Ovary (tissue), 9 donors: Measurements from ENCODE around the gene TFPI2. TPM values are rescaled to one million over a fixed set of nuclear protein-coding genes. Genes with fewer than 3 reads are reported as not detected.

Experiments
- DNase-seq, 5 donors: peaks; one replicate each; pipeline ENCODE4 v3.0.0-alpha.2; 2019 to 2020
- H3K27ac ChIP-seq, 2 donors: fragments of 200-600 bp; one replicate each; pipeline versions ENCODE4 v1.5.1 to v1.8.0; 2019 to 2022
- H3K27me3 ChIP-seq: fragments of 200-600 bp; one replicate; pipeline ENCODE4 v1.8.0; 2022
- H3K36me3 ChIP-seq: fragments of 200-600 bp; sonication (generic); one replicate; pipeline ENCODE4 v1.5.1; 2019
- H3K4me1 ChIP-seq: one replicate; pipeline ENCODE4 v1.8.1; 2013; ENCODE audit warnings: mild to moderate bottlenecking, moderate library complexity; ENCODE audit not compliant: insufficient read depth
- H3K4me3 ChIP-seq: fragments of 200-600 bp; sonication (generic); one replicate; pipeline ENCODE4 v1.5.1; 2017
- H3K9me3 ChIP-seq, 2 donors: fragments of 200-600 bp in 1 of 2; sonication (generic) in 1 of 2; one replicate each; pipeline versions ENCODE4 v1.5.1 to v1.8.1; 2013 to 2019; ENCODE audit warnings: mild to moderate bottlenecking in 1 of 2, moderate library complexity in 1 of 2
- CTCF ChIP-seq, 3 donors: fragments of 450-650 bp in 2 of 3; fragments of 200-600 bp in 1 of 3; IDR thresholded peaks; one replicate each; pipeline versions ENCODE4 v1.5.1 to v1.8.0; 2016 to 2022; ENCODE audit warnings: antibody characterized with exemption in 3 of 3, mild to moderate bottlenecking in 1 of 3
- EP300 ChIP-seq: sonication (generic); formaldehyde crosslinking; IDR thresholded peaks from one replicate; pipeline ENCODE4 v1.6.1; 2017; ENCODE audit warnings: antibody characterized with exemption
- POLR2A ChIP-seq: fragments of 450-650 bp; IDR thresholded peaks from one replicate; pipeline ENCODE4 v1.6.1; 2017; ENCODE audit warnings: antibody characterized with exemption, mild to moderate bottlenecking, moderate library complexity
- WGBS, 3 donors: extraction: QIAGEN DNeasy Blood & Tissue Kit in 1 of 3; methylation state at CpG; one replicate each; pipeline versions ENCODE4 v1.1.5 to v1.1.7; 2013 to 2017; 5-methylcytosine and 5-hydroxymethylcytosine counted together
- intact Hi-C, 4 donors: fragments of 100-400 bp; cut with DNase I; formaldehyde crosslinking; loops; one replicate each; pipeline versions ENCODE4 v1.11.0 to v1.15.1; 2022 to 2023
- polyA plus RNA-seq, 2 donors: library from polyadenylated mRNA; stranded (reverse); fragments of 200-250 nt in 1 of 2; fragments of 350-450 nt in 1 of 2; fragmentation: Illumina TruSeq in 1 of 2; extraction: RNeasy Lipid Tissue Mini Kit (QIAGEN cat#74804) in 1 of 2; gene quantifications; one replicate each; pipeline ENCODE4 v1.2.3, GENCODE V29; 2013 to 2014
- total RNA-seq, 7 donors: library from RNA; depleted of rRNA in 2 of 7; stranded (reverse); fragments of >200 nt in 2 of 7; fragmentation: NEBNext Ultra II Directional in 3 of 7; extraction: Animal tissue kit (Norgen Biotek cat#: 25700) in 3 of 7; gene quantifications; one replicate each; pipeline versions ENCODE4 v1.1.0 to v1.2.4, GENCODE V29; 2016 to 2023
- donor health status: DM: no; HTN: no; CAD: no; lungs with moderate emphysema.
- donor health status: DM: no; HTN: no; CAD: no.
- donor health status: Bipolar disorder and iron deficiency.
- donor health status: DM: yes; HTN: yes; CAD: no.
- donor health status: DM: no; HTN: no; CAD: no.
- donor health status: DM: yes; HTN: yes; CAD: no.

TFPI2 gene
- total and polyA plus RNA-seq, 9 donors: 22.9 to 126 (median 45.0) TPM

GRCh38 chr7:93860261-93860660, 30.3 kb downstream of the TFPI2 start:
- no peaks in the 10 kb centered on the region for H3K27me3 ChIP-seq
- no peaks in the 10 kb centered on the region for H3K9me3 ChIP-seq
- no peak for DNase-seq
- TF ChIP-seq EP300: no peak
- no peak for TF ChIP-seq CTCF (IDR thresholded peaks at IDR 0.05)
- no peak for TF ChIP-seq POLR2A
- H3K4me3 ChIP-seq: no peak overlapping the region
- intact Hi-C loops: no loop called here
- WGBS, 3 donors: 49 to 71% (median 56%) methylated on average over 1 of the region's 1 CpG
- H3K4me1 ChIP-seq: no peaks in the 10 kb centered on the region
- H3K36me3 ChIP-seq: no peaks in the 10 kb centered on the region
- no peak overlapping the region for H3K27ac ChIP-seq

- Histone ChIP-seq H3K27me3 (no peaks in the 10 kb centered on the region), H3K27ac (no peak overlapping the region), H3K9me3 (no peaks in the 10 kb centered on the region), H3K4me3 (no peak overlapping the region), H3K36me3 (no peaks in the 10 kb centered on the region), H3K4me1 (no peaks in the 10 kb centered on the region)
- no peak for TF ChIP-seq CTCF (IDR thresholded peaks at IDR 0.05)
- no peak for TF ChIP-seq EP300
- TF ChIP-seq POLR2A: no peak
- no peak for DNase-seq
- intact Hi-C loops: no loop called here
- WGBS, 3 donors: 86 to 97% (median 96%) methylated on average over 2 of the region's 2 CpGs
These were observed 31.7 kb downstream of the TFPI2 start for GRCh38 chr7:93858857-93859256.

- H3K9me3 ChIP-seq: no peaks in the 10 kb centered on the region
- no peaks in the 10 kb centered on the region for H3K27me3 ChIP-seq
- TF ChIP-seq EP300 (no peak), CTCF (IDR thresholded peaks at IDR 0.05) (no peak), POLR2A (no peak)
- H3K4me1 ChIP-seq: no peaks in the 10 kb centered on the region
- no peak for DNase-seq
- intact Hi-C loops: no loop called here
- no peak overlapping the region for H3K4me3 ChIP-seq
- no peaks in the 10 kb centered on the region for H3K36me3 ChIP-seq
- no peak overlapping the region for H3K27ac ChIP-seq
These were observed 34.2 kb downstream of the TFPI2 start for GRCh38 chr7:93856323-93856722.

GRCh38 chr7:93855797-93856196, 34.8 kb downstream of the TFPI2 start:
- Histone ChIP-seq H3K27ac (no peak overlapping the region), H3K4me1 (no peaks in the 10 kb centered on the region), H3K36me3 (no peaks in the 10 kb centered on the region), H3K27me3 (no peaks in the 10 kb centered on the region), H3K4me3 (no peak overlapping the region), H3K9me3 (no peaks in the 10 kb centered on the region)
- no peak for TF ChIP-seq CTCF (IDR thresholded peaks at IDR 0.05)
- no peak for TF ChIP-seq POLR2A
- TF ChIP-seq EP300: no peak
- no peak for DNase-seq
- 21 to 93% (median 85%) methylated on average over 1 of the region's 1 CpG for WGBS, 3 donors
- intact Hi-C loops: no loop called here

- Histone ChIP-seq H3K36me3 (no peaks in the 10 kb centered on the region), H3K27ac (no peak overlapping the region), H3K9me3 (no peaks in the 10 kb centered on the region), H3K4me1 (no peaks in the 10 kb centered on the region), H3K27me3 (no peaks in the 10 kb centered on the region), H3K4me3 (no peak overlapping the region)
- intact Hi-C loops: no loop called here
- WGBS, 3 donors: 87 to 96% (median 87%) methylated on average over 1 of the region's 1 CpG
- DNase-seq: no peak
- TF ChIP-seq EP300: no peak
- TF ChIP-seq POLR2A: no peak
- TF ChIP-seq CTCF (IDR thresholded peaks at IDR 0.05): no peak
These were observed 36.1 kb downstream of the TFPI2 start for GRCh38 chr7:93854480-93854879.
